Lower leg skin (tissue), 4 donors: ENCODE measurements around the gene BABAM1. TPM values are rescaled to one million over a fixed set of nuclear protein-coding genes. Genes with fewer than 3 reads are reported as not detected.

Experiments used
- DNase-seq, 2 donors: peaks; one replicate each; pipeline ENCODE4 v3.0.0-alpha.2; 2019; ENCODE audit warnings: low spot score in 2 of 2
- H3K4me3 ChIP-seq: fragments of 200-600 bp; sonication (generic); 2 replicates; pipeline ENCODE4 v1.5.1; 2017; ENCODE audit warnings: mild to moderate bottlenecking, low read depth; ENCODE audit not compliant: poor library complexity, severe bottlenecking
- POLR2A ChIP-seq, 2 donors: fragments of 450-650 bp; IDR thresholded peaks; one replicate each; pipeline ENCODE4 v1.6.1; 2016 to 2017; ENCODE audit warnings: antibody characterized with exemption in 2 of 2, mild to moderate bottlenecking in 1 of 2, moderate library complexity in 1 of 2
- WGBS, 2 donors: methylation state at CpG; one replicate each; pipeline ENCODE4 v1.1.5; 2018; 5-methylcytosine and 5-hydroxymethylcytosine counted together
- intact Hi-C: fragments of 100-400 bp; cut with DNase I; formaldehyde crosslinking; loops from one replicate; pipeline ENCODE4 v1.15.0; 2023; ENCODE audit warnings: low total_unique reads
- total RNA-seq, 4 donors: library from RNA; depleted of rRNA; stranded (reverse); fragments of >200 nt; gene quantifications; one replicate each; pipeline ENCODE4 v1.1.0, GENCODE V29; 2016
- TF ChIP-seq, protein P1 (sequence below), 3 donors: fragments of 450-650 bp; IDR thresholded peaks; one replicate each; pipeline ENCODE4 v1.5.1; 2016; ENCODE audit warnings: antibody characterized with exemption in 3 of 3, mild to moderate bottlenecking in 3 of 3, moderate library complexity in 2 of 3

The BABAM1 gene
- total RNA-seq, 4 donors from 2014 or later, result 48.3 to 61.2 (median 59.6) TPM

- no peak for DNase-seq
- intact Hi-C loops, result no loop called here
- no peak for TF ChIP-seq POLR2A (IDR thresholded peaks at IDR 0.05)
- WGBS, 2 donors, result 92 to 94% methylated on average over 9 of the region's 9 CpGs
- no peak overlapping the region for H3K4me3 ChIP-seq
These were observed 8.0 kb upstream of the BABAM1 start for GRCh38 chr19:17259118-17259780.

DNA sequence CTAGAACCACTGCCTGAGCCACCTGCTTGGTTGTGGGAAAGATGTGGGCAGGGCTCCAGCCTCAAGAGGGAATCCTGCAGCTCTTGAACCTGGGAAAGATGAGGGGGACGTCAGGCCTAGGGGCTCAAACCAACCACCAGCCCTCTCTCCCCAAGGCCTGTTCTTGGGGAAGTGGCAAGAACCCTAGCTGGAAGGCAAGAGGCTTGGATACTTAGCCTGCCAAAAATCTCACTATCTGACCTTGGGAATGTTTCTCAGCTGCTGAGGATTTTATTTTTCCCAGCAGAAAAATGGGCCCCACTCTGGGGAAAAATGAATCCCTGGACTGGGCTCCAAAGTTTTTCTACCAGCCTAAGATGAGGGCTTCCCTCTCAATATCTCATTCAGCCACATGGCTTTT, 7.3 kb upstream of the BABAM1 start:
- no peak overlapping the region for H3K4me3 ChIP-seq
- TF ChIP-seq, protein P1, sequence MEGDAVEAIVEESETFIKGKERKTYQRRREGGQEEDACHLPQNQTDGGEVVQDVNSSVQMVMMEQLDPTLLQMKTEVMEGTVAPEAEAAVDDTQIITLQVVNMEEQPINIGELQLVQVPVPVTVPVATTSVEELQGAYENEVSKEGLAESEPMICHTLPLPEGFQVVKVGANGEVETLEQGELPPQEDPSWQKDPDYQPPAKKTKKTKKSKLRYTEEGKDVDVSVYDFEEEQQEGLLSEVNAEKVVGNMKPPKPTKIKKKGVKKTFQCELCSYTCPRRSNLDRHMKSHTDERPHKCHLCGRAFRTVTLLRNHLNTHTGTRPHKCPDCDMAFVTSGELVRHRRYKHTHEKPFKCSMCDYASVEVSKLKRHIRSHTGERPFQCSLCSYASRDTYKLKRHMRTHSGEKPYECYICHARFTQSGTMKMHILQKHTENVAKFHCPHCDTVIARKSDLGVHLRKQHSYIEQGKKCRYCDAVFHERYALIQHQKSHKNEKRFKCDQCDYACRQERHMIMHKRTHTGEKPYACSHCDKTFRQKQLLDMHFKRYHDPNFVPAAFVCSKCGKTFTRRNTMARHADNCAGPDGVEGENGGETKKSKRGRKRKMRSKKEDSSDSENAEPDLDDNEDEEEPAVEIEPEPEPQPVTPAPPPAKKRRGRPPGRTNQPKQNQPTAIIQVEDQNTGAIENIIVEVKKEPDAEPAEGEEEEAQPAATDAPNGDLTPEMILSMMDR (IDR thresholded peaks at IDR 0.05), result no peak
- TF ChIP-seq POLR2A (IDR thresholded peaks at IDR 0.05), result no peak
- intact Hi-C loops, result no loop called here
- WGBS, 2 donors, result 67 to 81% methylated on average over 1 of the region's 1 CpG
- no peak for DNase-seq

- peak; percentile 67 to 96 for DNase-seq
- TF ChIP-seq, protein P1 (IDR thresholded peaks at IDR 0.05), result peak in 1 of 3 donors; percentile 86
- no peak for TF ChIP-seq POLR2A (IDR thresholded peaks at IDR 0.05)
These were observed 6.4 kb upstream of the BABAM1 start for GRCh38 chr19:17260842-17261325.

DNA sequence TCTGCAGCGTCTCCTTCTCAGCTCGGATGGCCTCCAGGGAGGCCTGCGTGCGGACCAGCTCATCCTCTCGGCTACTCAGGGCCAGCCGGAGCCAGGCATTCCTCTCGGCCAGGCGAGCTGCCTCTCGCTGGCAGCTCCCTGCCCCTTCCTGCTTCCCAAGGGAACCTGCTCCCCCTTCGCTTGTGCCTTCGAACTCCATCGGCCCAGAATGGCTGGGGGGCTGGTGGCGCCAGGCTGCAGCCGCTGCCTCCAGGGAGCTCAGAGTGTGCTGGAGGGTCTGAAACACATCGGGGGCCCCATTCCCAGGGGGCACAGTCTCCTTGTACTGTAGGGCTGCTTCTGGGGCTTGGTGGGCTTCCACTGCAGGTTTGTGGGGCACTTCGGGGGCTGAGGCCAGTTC, 4.7 kb upstream of the BABAM1 start:
- DNase-seq, result no peak
- WGBS, 2 donors, result 66 to 69% methylated on average over 13 to 16 of the region's 16 CpGs
- TF ChIP-seq, protein P1 (IDR thresholded peaks at IDR 0.05), result no peak
- no peak for TF ChIP-seq POLR2A (IDR thresholded peaks at IDR 0.05)
- intact Hi-C loops, result no loop called here
- H3K4me3 ChIP-seq, result no peak overlapping the region

More at GRCh38 chr19:17260842-17261325, 6.4 kb upstream of the BABAM1 start:
- H3K4me3 ChIP-seq, result no peak overlapping the region
- intact Hi-C loops, result no loop called here
- WGBS, 2 donors, result 15 to 20% methylated on average over 15 of the region's 15 CpGs

GRCh38 chr19:17263712-17264640, 3.3 kb upstream of the BABAM1 start:
- H3K4me3 ChIP-seq, result no peak overlapping the region
- no peak for DNase-seq
- intact Hi-C loops, result no loop called here
- WGBS, 2 donors, result 76 to 82% methylated on average over 22 to 23 of the region's 23 CpGs
- TF ChIP-seq, protein P1 (IDR thresholded peaks at IDR 0.05), result no peak
- TF ChIP-seq POLR2A (IDR thresholded peaks at IDR 0.05), result no peak

DNA sequence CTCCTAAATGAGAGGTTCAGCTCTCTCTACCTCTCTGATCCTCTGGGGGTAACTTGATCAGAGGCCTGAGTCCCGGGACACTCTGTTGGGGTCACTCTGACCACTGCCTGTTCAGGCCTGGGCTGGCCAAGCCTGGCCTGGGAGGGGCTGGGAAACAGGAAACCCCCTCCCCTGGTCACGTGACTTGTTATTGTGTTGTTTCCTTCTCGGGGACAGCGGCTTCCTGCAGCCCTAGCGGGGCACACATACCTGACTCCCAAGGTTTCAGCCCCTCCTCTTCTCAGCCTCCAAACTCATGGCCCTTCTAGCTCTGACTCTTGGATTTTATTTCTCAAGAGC, 2.6 kb upstream of the BABAM1 start, which contains the start of gene USHBP1:
Gene USHBP1 (minus strand): TSS at position 105 of the 339 bp plus-strand sequence. CDS start 446 bp downstream, outside the sequence.
- 30 to 43% methylated on average over 5 of the region's 5 CpGs for WGBS, 2 donors
- intact Hi-C loops, result no loop called here
- H3K4me3 ChIP-seq, result no peak within 1 kb of the TSS
- no peak for DNase-seq
- TF ChIP-seq POLR2A (IDR thresholded peaks at IDR 0.05), result no peak
- TF ChIP-seq, protein P1 (IDR thresholded peaks at IDR 0.05), result no peak
